IMR-90 (cell line): ENCODE measurements around the gene DCUN1D4. TPM values are rescaled to one million over a fixed set of nuclear protein-coding genes. Genes with fewer than 3 reads are reported as not detected.

Experiments used
- ATAC-seq: fragments of 200-7000 bp; cut with Tn5 transposase; 2 replicates; pipeline ENCODE4 v1.9.1; 2020; ENCODE audit warnings: low read depth, mild to moderate bottlenecking, moderate library complexity
- BruUV-seq: library from RNA; stranded (reverse); fragments of 400-500 nt; replicated peaks from 2 replicates; lab custom pipeline; 2021; lab: Mats Ljungman, UMichigan
- CTCF ChIA-PET: fragments of 300-600 bp; formaldehyde crosslinking; extraction: SDS; loops from one replicate; lab custom pipeline; 2021; ENCODE audit warnings: antibody characterized with exemption; lab: Yijun Ruan, JAX
- POLR2A ChIA-PET: fragments of 300-600 bp; sonication (Branson Sonifier 250); formaldehyde crosslinking; loops from one replicate; lab custom pipeline; 2022; ENCODE audit warnings: antibody characterized with exemption; ENCODE audit not compliant: unreplicated experiment; lab: Charles Lee
- DNase-seq: peaks from one replicate; pipeline ENCODE4 v3.0.0; 2013
- H2AFZ ChIP-seq: replicated peaks from 2 replicates; pipeline ENCODE3; 2013; ENCODE audit warnings: low read length, mild to moderate bottlenecking; ENCODE audit not compliant: poor library complexity
- H2AK5ac ChIP-seq: 2 replicates; pipeline ENCODE4 v1.6.1; 2013; ENCODE audit warnings: low read depth, low read length, inconsistent platforms
- H2AK9ac ChIP-seq: replicated peaks from 2 replicates; pipeline ENCODE3; 2013; ENCODE audit warnings: mild to moderate bottlenecking, low read depth, low read length, moderate library complexity; ENCODE audit not compliant: poor library complexity
- H2BK120ac ChIP-seq: 2 replicates; pipeline ENCODE4 v1.6.1; 2013; ENCODE audit warnings: low read depth, low read length, inconsistent platforms
- H2BK15ac ChIP-seq: 3 replicates; pipeline ENCODE4 v1.6.1; 2013; ENCODE audit warnings: low read depth, low read length, inconsistent platforms
- H2BK20ac ChIP-seq: 2 replicates; pipeline ENCODE4 v1.6.1; 2013; ENCODE audit warnings: low read depth, mild to moderate bottlenecking, inconsistent platforms, low read length, moderate library complexity
- H2BK5ac ChIP-seq: 2 replicates; pipeline ENCODE4 v1.6.1; 2013; ENCODE audit warnings: mild to moderate bottlenecking, low read depth, low read length, inconsistent platforms; ENCODE audit not compliant: poor library complexity, severe bottlenecking
- H3K14ac ChIP-seq: replicated peaks from 2 replicates; pipeline ENCODE4 v1.6.1; 2013; ENCODE audit warnings: low read depth, low read length, inconsistent platforms
- H3K18ac ChIP-seq: 2 replicates; pipeline ENCODE4 v1.6.1; 2013; ENCODE audit warnings: low read depth, low read length, control low read depth
- H3K23ac ChIP-seq: 2 replicates; pipeline ENCODE4 v1.6.1; 2013; ENCODE audit warnings: low read depth, low read length, inconsistent platforms
- H3K27ac ChIP-seq: 2 replicates; pipeline ENCODE4 v1.5.1; 2013; ENCODE audit warnings: mild to moderate bottlenecking, control low read depth, low read length; ENCODE audit not compliant: insufficient read depth
- H3K27me3 ChIP-seq: 2 replicates; pipeline ENCODE4 v1.6.1; 2013; ENCODE audit warnings: low read length; ENCODE audit not compliant: control insufficient read depth, insufficient read depth
- H3K36me3 ChIP-seq: 2 replicates; pipeline ENCODE4 v1.6.1; 2013; ENCODE audit warnings: low read length, mixed read lengths; ENCODE audit not compliant: control insufficient read depth, insufficient read depth
- H3K4ac ChIP-seq: 2 replicates; pipeline ENCODE4 v1.6.1; 2013; ENCODE audit warnings: low read depth, low read length, inconsistent platforms
- H3K4me1 ChIP-seq: 2 replicates; pipeline ENCODE4 v1.6.1; 2013; ENCODE audit warnings: low read length, mixed read lengths; ENCODE audit not compliant: control insufficient read depth, insufficient read depth
- H3K4me2 ChIP-seq: 2 replicates; pipeline ENCODE4 v1.6.1; 2013; ENCODE audit warnings: low read depth, mild to moderate bottlenecking, control low read depth, low read length, moderate library complexity
- H3K4me3 ChIP-seq: 2 replicates; pipeline ENCODE4 v1.5.1; 2013; ENCODE audit warnings: low read depth, mild to moderate bottlenecking, control low read depth, low read length, moderate library complexity; ENCODE audit not compliant: insufficient read depth
- H3K56ac ChIP-seq: 2 replicates; pipeline ENCODE4 v1.6.1; 2013; ENCODE audit warnings: low read length, inconsistent platforms; ENCODE audit not compliant: insufficient read depth; ENCODE audit errors: extremely low read depth
- H3K79me1 ChIP-seq, 2 experiments: 2 replicates each; pipeline ENCODE4 v1.6.1; 2013; ENCODE audit warnings: low read length in 2 of 2, inconsistent platforms in 1 of 2, low read depth in 1 of 2
- H3K9ac ChIP-seq: 2 replicates; pipeline ENCODE4 v1.6.1; 2013; ENCODE audit warnings: low read depth, low read length, control low read depth
- H3K9me1 ChIP-seq: 2 replicates; pipeline ENCODE4 v1.6.1; 2013; ENCODE audit warnings: low read length, inconsistent platforms; ENCODE audit not compliant: insufficient read depth
- H3K9me3 ChIP-seq: 2 replicates; pipeline ENCODE4 v1.6.1; 2013; ENCODE audit warnings: low read length; ENCODE audit not compliant: control insufficient read depth, insufficient read depth
- H4K20me1 ChIP-seq: 2 replicates; pipeline ENCODE4 v1.6.1; 2013; ENCODE audit warnings: low read length, inconsistent platforms; ENCODE audit not compliant: insufficient read depth
- H4K5ac ChIP-seq: 2 replicates; pipeline ENCODE4 v1.6.1; 2013; ENCODE audit warnings: mild to moderate bottlenecking, low read depth, low read length, control low read depth
- H4K8ac ChIP-seq, 2 experiments: 2 replicates each; pipeline ENCODE4 v1.6.1; 2013; ENCODE audit warnings: low read depth in 2 of 2, low read length in 2 of 2, control low read depth in 1 of 2, inconsistent platforms in 1 of 2
- H4K91ac ChIP-seq: 2 replicates; pipeline ENCODE4 v1.6.1; 2013; ENCODE audit warnings: low read depth, low read length, inconsistent platforms; ENCODE audit not compliant: insufficient read depth
- CEBPB ChIP-seq: IDR thresholded peaks from 2 replicates; pipeline ENCODE4 v1.6.1; 2012; ENCODE audit warnings: low read depth, low read length, improper control_type of control experiment
- MAZ ChIP-seq: IDR thresholded peaks from 2 replicates; pipeline ENCODE4 v1.6.1; 2012; ENCODE audit warnings: low read depth, mild to moderate bottlenecking, low read length, improper control_type of control experiment, moderate library complexity, borderline replicate concordance
- MXI1 ChIP-seq: IDR thresholded peaks from 2 replicates; pipeline ENCODE4 v1.6.1; 2012; ENCODE audit warnings: low read depth, mild to moderate bottlenecking, low read length, moderate library complexity, borderline replicate concordance
- POLR2A ChIP-seq: IDR thresholded peaks from 2 replicates; pipeline ENCODE4 v1.6.1; 2012; ENCODE audit warnings: mild to moderate bottlenecking, low read depth, low read length
- RAD21 ChIP-seq: IDR thresholded peaks from 2 replicates; pipeline ENCODE4 v1.6.1; 2012; ENCODE audit warnings: low read length, improper control_type of control experiment
- RFX5 ChIP-seq: IDR thresholded peaks from 2 replicates; pipeline ENCODE4 v1.8.0; 2012; ENCODE audit warnings: low read depth, mild to moderate bottlenecking, low read length, moderate library complexity
- SMC3 ChIP-seq: fragments of 150-350 bp; IDR thresholded peaks from 2 replicates; pipeline ENCODE4 v1.6.1; 2016; ENCODE audit warnings: low read depth, mild to moderate bottlenecking, antibody characterized with exemption, low read length, moderate library complexity
- WGBS, 2 experiments: methylation state at CpG; one replicate each; pipeline versions ENCODE4 v1.1.5 to v1.1.7; 2013; ENCODE audit warnings: missing lambda C conversion rate in 2 of 2; ENCODE audit not compliant: insufficient read length in 1 of 2; ENCODE audit errors: extremely low coverage in 2 of 2; 5-methylcytosine and 5-hydroxymethylcytosine counted together
- dilution Hi-C: fragments of 300-500 bp; cut with HindIII; formaldehyde crosslinking; loops from one replicate; pipeline ENCODE4 v1.14.3; 2018; ENCODE audit warnings: low sequenced_read_pairs; ENCODE audit not compliant: unreplicated experiment
- in situ Hi-C: fragments of 300-500 bp; cut with MboI; formaldehyde crosslinking; loops from 3 replicates; pipeline ENCODE4 v1.14.3; 2019; ENCODE audit warnings: low sequenced_read_pairs, inconsistent platforms, mixed read lengths
- intact Hi-C: fragments of 100-400 bp; cut with micrococcal nuclease; formaldehyde crosslinking; loops from 2 replicates; pipeline ENCODE4 v1.10.0; 2022
- polyA plus RNA-seq, 3 experiments: library from polyadenylated mRNA; depleted of rRNA; stranded (reverse); fragments of >200 nt; gene quantifications; 2 replicates each; pipeline ENCODE4 v1.2.3, GENCODE V29; 2012; ENCODE audit warnings: low replicate concordance in 1 of 3
- total RNA-seq: library from RNA; depleted of rRNA; stranded (reverse); fragments of >200 nt; gene quantifications from 2 replicates; pipeline ENCODE4 v1.2.3, GENCODE V29; 2012
- TF ChIP-seq, protein P1 (sequence below): conservative IDR thresholded peaks from 2 replicates; pipeline ENCODE4 v1.5.1; 2012; ENCODE audit warnings: mild to moderate bottlenecking, low read depth, low read length, improper control_type of control experiment

DCUN1D4 gene
- total and polyA plus RNA-seq, 2 of the 4 experiments (the other 2 are of a cell fraction) = 31.0 to 44.3 TPM

DNA sequence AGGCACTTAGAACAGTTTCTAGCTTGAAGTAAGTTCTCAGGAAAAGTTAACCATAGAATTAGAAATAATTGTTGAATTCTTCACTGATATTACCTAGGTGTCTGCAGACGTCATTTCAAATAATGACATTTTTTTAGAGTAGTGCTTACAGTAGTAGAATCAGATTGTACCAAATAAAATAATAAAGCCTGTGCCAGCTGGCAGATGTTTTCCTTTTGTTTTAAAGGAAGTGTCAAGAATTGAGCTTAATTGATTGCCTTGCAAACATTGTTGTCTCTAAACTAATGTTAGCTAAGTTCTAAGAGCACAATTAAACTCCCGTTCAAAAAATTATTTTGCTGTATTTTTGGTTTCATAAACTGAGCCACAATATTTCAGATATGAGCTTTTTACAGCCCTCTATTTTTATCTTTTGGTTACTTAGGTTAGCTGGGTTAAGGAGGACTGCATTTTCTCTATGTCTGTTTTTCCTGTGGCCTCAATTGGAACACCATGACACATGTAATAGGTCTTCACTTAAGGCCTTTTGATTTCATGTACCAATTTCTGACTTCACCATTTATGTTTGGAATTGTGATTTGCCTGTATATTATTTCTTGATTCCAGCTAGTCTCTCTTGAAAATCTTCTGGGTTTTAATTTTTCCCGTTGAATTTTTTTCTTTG is 64.2 kb downstream of the DCUN1D4 start:
- POLR2A ChIA-PET = no interaction called here
- peaks cover 24% of the 10 kb centered on the region for H3K36me3 ChIP-seq
- in situ Hi-C loops = no loop called here

More for the DNA sequence above, 64.2 kb downstream of the DCUN1D4 start:
- BruUV-seq = no TSS peak
- no peak for ATAC-seq
- Histone ChIP-seq H4K20me1 (no peaks in the 10 kb centered on the region; the same call in 1 of the 2 replicates), H2AK5ac (no peak overlapping the region), H3K79me1 (peaks cover 0 to 7% of the 10 kb centered on the region in 2 experiments; a peak in 3 of 4 replicates), H2AK9ac (no peak overlapping the region), H3K4ac (no peak overlapping the region), H4K91ac (no peak overlapping the region), H2BK20ac (no peak overlapping the region), H2BK120ac (no peak overlapping the region), H3K9ac (no peak overlapping the region), H3K23ac (no peak overlapping the region), H2BK15ac (no peak overlapping the region), H3K56ac (no peak overlapping the region), H3K9me3 (no peaks in the 10 kb centered on the region), H2BK5ac (no peak overlapping the region), H4K5ac (no peak overlapping the region), H3K27me3 (no peaks in the 10 kb centered on the region), H3K27ac (no peak overlapping the region), H3K18ac (no peak overlapping the region), H2AFZ (no peak overlapping the region), H3K9me1 (peaks cover 5% of the 10 kb centered on the region), H3K4me3 (no peak overlapping the region), H3K14ac (no peak overlapping the region), H3K4me2 (no peak overlapping the region), H3K4me1 (peaks cover 2% of the 10 kb centered on the region; the same call in 1 of the 2 replicates), H4K8ac (no peak overlapping the region)
- WGBS, 2 experiments = no CpG with 5 or more reads among the region's 3 CpGs
- TF ChIP-seq, protein P1, sequence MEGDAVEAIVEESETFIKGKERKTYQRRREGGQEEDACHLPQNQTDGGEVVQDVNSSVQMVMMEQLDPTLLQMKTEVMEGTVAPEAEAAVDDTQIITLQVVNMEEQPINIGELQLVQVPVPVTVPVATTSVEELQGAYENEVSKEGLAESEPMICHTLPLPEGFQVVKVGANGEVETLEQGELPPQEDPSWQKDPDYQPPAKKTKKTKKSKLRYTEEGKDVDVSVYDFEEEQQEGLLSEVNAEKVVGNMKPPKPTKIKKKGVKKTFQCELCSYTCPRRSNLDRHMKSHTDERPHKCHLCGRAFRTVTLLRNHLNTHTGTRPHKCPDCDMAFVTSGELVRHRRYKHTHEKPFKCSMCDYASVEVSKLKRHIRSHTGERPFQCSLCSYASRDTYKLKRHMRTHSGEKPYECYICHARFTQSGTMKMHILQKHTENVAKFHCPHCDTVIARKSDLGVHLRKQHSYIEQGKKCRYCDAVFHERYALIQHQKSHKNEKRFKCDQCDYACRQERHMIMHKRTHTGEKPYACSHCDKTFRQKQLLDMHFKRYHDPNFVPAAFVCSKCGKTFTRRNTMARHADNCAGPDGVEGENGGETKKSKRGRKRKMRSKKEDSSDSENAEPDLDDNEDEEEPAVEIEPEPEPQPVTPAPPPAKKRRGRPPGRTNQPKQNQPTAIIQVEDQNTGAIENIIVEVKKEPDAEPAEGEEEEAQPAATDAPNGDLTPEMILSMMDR = no peak
- TF ChIP-seq RFX5 (no peak), MXI1 (no peak), RAD21 (no peak), CEBPB (no peak), SMC3 (no peak), MAZ (no peak), POLR2A (no peak)
- no peak for DNase-seq
- intact Hi-C loops = no loop called here
- dilution Hi-C loops = no loop called here
- CTCF ChIA-PET = no interaction called here
